Karpas-422 (cell line): ENCODE data around the gene CLMN. TPM values are rescaled to one million over a fixed set of nuclear protein-coding genes. Genes with fewer than 3 reads are reported as not detected.

ENCODE experiments used
- DNase-seq: peaks from one replicate; pipeline ENCODE4 v3.0.0-alpha.2; 2015
- H2AFZ ChIP-seq: fragments of 200-600 bp; sonication (generic); 2 replicates; pipeline ENCODE4 v1.6.1; 2014; ENCODE audit warnings: antibody characterized with exemption, low read length, mixed read lengths
- H3K27ac ChIP-seq: fragments of 200-600 bp; sonication (generic); 2 replicates; pipeline ENCODE4 v1.5.1; 2014; ENCODE audit warnings: mild to moderate bottlenecking, low read length, moderate library complexity
- H3K27me3 ChIP-seq: fragments of 200-600 bp; sonication (generic); 2 replicates; pipeline ENCODE4 v1.6.1; 2014; ENCODE audit warnings: low read length, mixed read lengths
- H3K36me3 ChIP-seq: fragments of 200-600 bp; sonication (generic); 2 replicates; pipeline ENCODE4 v1.6.1; 2014; ENCODE audit warnings: low read length, mixed read lengths; ENCODE audit not compliant: insufficient read depth
- H3K4me1 ChIP-seq: fragments of 200-600 bp; sonication (generic); 2 replicates; pipeline ENCODE4 v1.6.1; 2014; ENCODE audit warnings: mild to moderate bottlenecking, low read length, mixed read lengths
- H3K4me2 ChIP-seq: fragments of 200-600 bp; sonication (generic); 2 replicates; pipeline ENCODE4 v1.6.1; 2014; ENCODE audit warnings: low read length, low read depth, mild to moderate bottlenecking; ENCODE audit not compliant: poor library complexity, severe bottlenecking
- H3K4me3 ChIP-seq: fragments of 200-600 bp; sonication (generic); 2 replicates; pipeline ENCODE4 v1.5.1; 2014; ENCODE audit warnings: mild to moderate bottlenecking, antibody characterized with exemption, low read length, mixed read lengths
- H3K79me2 ChIP-seq: fragments of 200-600 bp; sonication (generic); 2 replicates; pipeline ENCODE4 v1.6.1; 2014; ENCODE audit warnings: mild to moderate bottlenecking, low read length, mixed read lengths
- H3K9ac ChIP-seq: fragments of 200-600 bp; sonication (generic); 2 replicates; pipeline ENCODE4 v1.6.0; 2014; ENCODE audit warnings: low read length
- H3K9me2 ChIP-seq: fragments of 200-600 bp; sonication (generic), shearing (Covaris generic); replicated peaks from 2 replicates; pipeline ENCODE4 v1.6.0; 2014; ENCODE audit warnings: mild to moderate bottlenecking, low read length, moderate library complexity; ENCODE audit not compliant: insufficient read depth
- H3K9me3 ChIP-seq: fragments of 300-700, 200-600 bp; sonication (generic); 2 replicates; pipeline ENCODE4 v1.6.1; 2014; ENCODE audit warnings: low read length, mixed read lengths
- H4K20me1 ChIP-seq: fragments of 200-600 bp; sonication (generic); 2 replicates; pipeline ENCODE4 v1.6.1; 2014; ENCODE audit warnings: mild to moderate bottlenecking, antibody characterized with exemption, low read length, low read depth; ENCODE audit not compliant: insufficient read depth
- total RNA-seq: library from RNA; depleted of rRNA; stranded (reverse); fragments of >200 nt; shearing (Covaris generic); gene quantifications from 2 replicates; pipeline ENCODE4 v1.2.3, GENCODE V29; 2014; ENCODE audit warnings: low replicate concordance

The CLMN gene
- total RNA-seq, 1 experiment from 2014 or later: 56.1 TPM

DNA sequence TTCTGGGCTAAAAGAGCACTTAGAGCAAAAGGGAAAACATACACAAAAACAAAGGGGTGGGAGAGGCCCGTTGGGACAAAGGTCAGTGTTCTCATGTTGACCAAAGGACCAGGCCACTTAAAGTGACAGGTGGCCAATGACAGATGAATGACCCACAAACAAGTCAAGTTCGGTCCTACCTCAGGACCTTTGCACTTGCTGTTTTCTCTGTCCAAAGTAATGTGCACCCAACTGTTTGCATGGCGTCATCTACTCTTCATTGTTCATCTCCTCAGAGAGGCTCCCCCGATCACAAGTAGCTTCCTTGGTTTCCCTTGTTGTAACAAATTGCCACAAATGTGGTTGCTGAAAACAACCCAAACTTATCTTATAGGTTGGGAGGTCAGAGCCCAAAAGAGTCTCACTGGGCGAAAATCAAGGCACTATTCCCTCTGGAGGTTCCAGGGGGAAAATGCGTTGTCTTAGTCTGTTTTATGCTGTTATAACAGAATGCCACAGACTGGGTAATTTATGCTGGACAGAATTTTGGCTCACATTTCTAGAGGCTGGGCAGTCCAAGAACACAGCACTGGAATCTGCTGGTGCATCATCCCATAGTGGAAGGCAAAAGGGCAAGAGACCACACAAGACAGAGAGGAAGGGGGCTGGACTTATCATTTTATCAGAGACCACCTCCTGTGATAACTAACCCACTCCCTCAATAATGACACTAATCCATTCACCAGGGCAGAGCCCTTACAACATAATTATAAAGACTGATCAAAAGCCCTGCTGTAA lies 23.9 kb downstream of the CLMN start:
- no peak for DNase-seq
- no peak overlapping the region for H2AFZ ChIP-seq
- H3K4me3 ChIP-seq: peak overlapping the region; percentile 19; the same call in 1 of the 2 replicates
- H3K4me2 ChIP-seq: peak overlapping the region; percentile 83
- H4K20me1 ChIP-seq: no peaks in the 10 kb centered on the region
- H3K36me3 ChIP-seq: peaks cover 3% of the 10 kb centered on the region; the same call in 1 of the 2 replicates
- H3K9me3 ChIP-seq: no peaks in the 10 kb centered on the region
- peaks cover 55% of the 10 kb centered on the region for H3K79me2 ChIP-seq
- H3K9ac ChIP-seq: peak overlapping the region; percentile 69
- no peaks in the 10 kb centered on the region for H3K9me2 ChIP-seq
- H3K27me3 ChIP-seq: no peaks in the 10 kb centered on the region
- peaks cover 99% of the 10 kb centered on the region for H3K4me1 ChIP-seq
- H3K27ac ChIP-seq: peak overlapping the region; percentile 98

DNA sequence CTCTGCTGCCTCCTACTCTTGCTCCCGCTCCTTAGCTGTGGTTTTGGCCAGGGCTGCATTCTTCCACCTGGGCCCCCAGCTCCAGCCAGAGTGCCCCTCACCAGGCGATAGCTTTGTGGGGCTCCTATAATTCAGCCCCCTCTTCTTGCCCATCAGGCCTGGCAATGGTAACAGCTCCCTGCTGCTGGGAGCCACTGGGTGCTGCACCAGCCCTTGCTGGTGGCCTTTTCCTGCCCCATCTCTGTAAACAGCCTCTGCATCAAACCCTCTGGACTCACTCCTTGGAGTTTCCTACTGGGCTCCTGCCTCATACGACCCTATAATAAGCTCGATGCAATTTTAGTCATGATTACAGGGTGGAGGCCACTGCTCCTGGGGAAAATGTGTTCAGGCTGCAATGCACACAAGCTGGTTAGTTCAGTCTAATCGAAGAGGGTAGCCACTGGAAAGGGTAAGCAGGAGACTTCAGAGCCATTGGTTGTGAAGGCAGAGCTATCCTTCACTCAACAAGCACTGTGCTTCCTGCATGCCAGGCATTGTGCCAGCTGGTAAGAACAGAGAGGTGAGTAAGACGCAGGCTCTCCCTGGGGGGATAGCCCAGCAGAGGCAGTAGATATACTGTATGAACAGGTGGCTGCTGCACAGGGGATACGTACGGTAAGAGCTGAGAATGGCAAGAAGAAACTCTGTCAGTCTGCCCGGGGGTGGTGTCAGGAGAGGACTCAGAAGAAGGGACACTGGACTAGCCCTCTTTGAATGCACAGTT lies 24.7 kb downstream of the CLMN start:
- no peak overlapping the region for H2AFZ ChIP-seq
- DNase-seq: peak; percentile 92
- peak overlapping the region; percentile 83 for H3K4me2 ChIP-seq
- peak overlapping the region; percentile 98 for H3K27ac ChIP-seq
- no peaks in the 10 kb centered on the region for H3K9me2 ChIP-seq
- peak overlapping the region; percentile 19; the same call in 1 of the 2 replicates for H3K4me3 ChIP-seq
- H4K20me1 ChIP-seq: no peaks in the 10 kb centered on the region
- no peaks in the 10 kb centered on the region for H3K27me3 ChIP-seq
- H3K36me3 ChIP-seq: peaks cover 3% of the 10 kb centered on the region; the same call in 1 of the 2 replicates
- peaks cover 99% of the 10 kb centered on the region for H3K4me1 ChIP-seq
- H3K9ac ChIP-seq: peak overlapping the region; percentile 69
- no peaks in the 10 kb centered on the region for H3K9me3 ChIP-seq
- H3K79me2 ChIP-seq: peaks cover 47% of the 10 kb centered on the region

DNA sequence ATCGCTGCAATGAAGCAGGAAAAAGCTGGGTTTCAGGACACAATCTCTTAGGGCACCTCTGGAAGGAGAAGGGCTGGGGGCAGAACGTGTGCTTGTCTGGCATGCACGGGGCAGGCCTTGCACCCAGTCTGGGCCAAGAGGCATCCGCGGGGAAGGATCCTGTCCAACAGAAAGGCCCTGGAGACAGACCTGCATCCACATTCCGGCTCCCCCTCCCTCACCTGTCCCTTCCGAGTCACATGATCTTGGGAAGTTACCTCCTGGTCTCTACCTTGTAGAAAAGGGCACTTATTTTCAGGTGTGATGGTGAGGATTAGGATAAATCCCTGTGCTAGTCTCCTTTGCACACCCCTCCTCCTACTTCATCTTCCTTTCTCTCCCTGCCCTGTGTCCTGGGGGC lies 25.4 kb downstream of the CLMN start:
- Histone ChIP-seq H3K9me2 (no peaks in the 10 kb centered on the region), H3K4me3 (no peak overlapping the region), H2AFZ (no peak overlapping the region), H3K36me3 (peaks cover 3% of the 10 kb centered on the region; the same call in 1 of the 2 replicates), H3K4me1 (peaks cover 99% of the 10 kb centered on the region), H4K20me1 (no peaks in the 10 kb centered on the region), H3K9me3 (no peaks in the 10 kb centered on the region), H3K79me2 (peaks cover 45% of the 10 kb centered on the region), H3K9ac (peak overlapping the region; percentile 54), H3K27ac (peak overlapping the region; percentile 98), H3K27me3 (no peaks in the 10 kb centered on the region), H3K4me2 (no peak overlapping the region)
- DNase-seq: peak; percentile 44

DNA sequence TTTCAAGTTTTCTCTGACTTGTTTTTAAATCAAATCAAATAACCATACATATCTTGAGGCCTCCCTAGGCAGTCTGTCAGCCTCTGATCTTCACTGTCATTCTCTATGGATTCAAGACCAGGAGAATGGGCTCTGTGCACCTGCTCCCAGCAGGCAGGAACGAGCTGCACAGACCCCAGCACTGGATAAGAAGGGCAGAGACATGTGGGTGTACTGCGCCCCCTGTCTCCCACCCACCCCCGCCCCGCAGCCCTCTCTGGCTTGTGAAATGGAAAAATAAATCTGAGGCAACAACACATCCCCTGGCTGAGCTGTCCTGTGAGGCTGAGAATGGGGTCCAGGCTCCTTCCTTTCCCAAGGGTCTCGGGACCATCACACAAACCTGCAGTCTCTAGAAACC lies 26.3 kb downstream of the CLMN start:
- DNase-seq: peak; percentile 59
- H2AFZ ChIP-seq: no peak overlapping the region
- no peaks in the 10 kb centered on the region for H4K20me1 ChIP-seq
- H3K79me2 ChIP-seq: peaks cover 52% of the 10 kb centered on the region
- H3K4me3 ChIP-seq: no peak overlapping the region
- H3K27ac ChIP-seq: peak overlapping the region; percentile 98
- peaks cover 92% of the 10 kb centered on the region for H3K4me1 ChIP-seq
- H3K36me3 ChIP-seq: peaks cover 9% of the 10 kb centered on the region
- 0 out of 2 replicates have a peak, but pooled peaks cover 3% of the 10 kb centered on the region for H3K9me3 ChIP-seq
- peak overlapping the region; percentile 54 for H3K9ac ChIP-seq
- peak overlapping the region; percentile 4 for H3K4me2 ChIP-seq
- no peaks in the 10 kb centered on the region for H3K27me3 ChIP-seq
- no peaks in the 10 kb centered on the region for H3K9me2 ChIP-seq

DNA sequence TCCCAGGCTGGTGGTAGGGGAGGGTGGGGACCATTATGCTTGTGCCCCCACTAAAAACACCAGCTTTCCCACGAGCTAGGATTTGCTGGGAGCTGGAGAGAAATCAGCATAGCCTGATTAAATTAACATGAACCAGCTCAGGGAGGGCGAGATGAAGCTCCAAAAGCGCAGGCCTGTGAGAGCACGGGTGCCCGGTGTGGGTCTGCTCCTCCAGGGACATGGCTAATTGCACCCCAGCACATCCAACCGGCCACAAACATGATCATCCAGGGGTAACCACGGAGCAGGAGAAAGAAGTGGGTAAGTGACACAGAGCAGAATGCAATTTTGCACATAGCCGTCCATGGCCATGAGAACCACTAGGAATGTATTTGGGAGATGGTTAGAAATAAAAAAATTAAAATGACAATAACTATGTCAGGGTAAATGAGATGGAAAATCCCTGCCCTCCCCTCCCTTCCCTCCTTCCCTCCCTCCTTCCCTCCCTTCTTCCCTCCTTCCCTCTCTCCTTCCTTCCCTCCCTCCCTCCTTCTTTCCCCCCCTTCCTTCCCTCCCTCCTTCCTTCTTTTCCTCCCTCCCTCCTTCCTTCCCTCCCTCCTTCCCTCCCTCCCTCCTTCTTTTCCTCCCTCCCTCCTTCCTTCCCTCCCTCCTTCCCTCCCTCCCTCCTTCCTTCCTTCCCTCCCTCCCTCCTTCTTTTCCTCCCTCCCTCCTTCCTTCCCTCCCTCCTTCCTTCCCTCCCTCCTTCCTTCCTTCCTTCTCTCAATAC lies 26.9 kb downstream of the CLMN start:
- H3K9me2 ChIP-seq: no peaks in the 10 kb centered on the region
- 0 out of 2 replicates have a peak, but pooled peaks cover 3% of the 10 kb centered on the region for H3K9me3 ChIP-seq
- H3K4me3 ChIP-seq: peak overlapping the region; percentile 3; the same call in 1 of the 2 replicates
- DNase-seq: peak; percentile 53
- H4K20me1 ChIP-seq: no peaks in the 10 kb centered on the region
- peaks cover 92% of the 10 kb centered on the region for H3K4me1 ChIP-seq
- H3K9ac ChIP-seq: peak overlapping the region; percentile 57
- peaks cover 10% of the 10 kb centered on the region for H3K36me3 ChIP-seq
- H3K27me3 ChIP-seq: no peaks in the 10 kb centered on the region
- peak overlapping the region; percentile 98 for H3K27ac ChIP-seq
- H3K4me2 ChIP-seq: peak overlapping the region; percentile 42
- peaks cover 58% of the 10 kb centered on the region for H3K79me2 ChIP-seq
- H2AFZ ChIP-seq: no peak overlapping the region; the same call in 1 of the 2 replicates

DNA sequence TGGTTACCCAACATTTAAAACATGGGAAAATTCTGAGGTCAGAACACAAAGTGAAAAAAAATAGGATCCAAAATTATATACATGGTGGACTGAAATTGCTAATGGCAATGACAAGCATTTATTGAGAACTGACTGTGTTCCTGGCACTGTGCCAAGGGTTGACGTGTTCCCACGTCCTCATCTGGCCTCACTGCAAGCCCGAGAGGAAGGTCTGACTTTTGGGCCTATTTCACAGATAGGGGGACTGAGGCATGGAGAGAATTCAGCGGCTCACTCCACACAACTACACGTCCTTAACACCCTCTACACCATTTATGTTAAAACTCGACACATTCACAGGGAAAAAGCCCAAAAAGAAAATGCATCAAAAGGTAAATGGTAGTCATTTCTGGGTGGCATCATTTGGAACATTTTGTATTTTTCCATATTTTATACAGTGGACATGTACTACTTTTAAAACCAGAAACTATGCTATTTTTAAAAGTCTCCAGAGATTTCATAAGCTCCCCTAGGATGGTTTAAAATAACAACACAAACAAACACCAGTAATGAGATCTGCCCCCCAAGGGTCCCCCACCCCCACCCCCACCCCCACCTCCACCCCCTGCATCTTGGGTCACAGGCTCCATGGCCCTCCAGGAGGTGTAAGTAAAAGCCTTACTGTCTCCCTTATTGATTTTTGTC lies 27.7 kb downstream of the CLMN start:
- DNase-seq: peak; percentile 93

DNA sequence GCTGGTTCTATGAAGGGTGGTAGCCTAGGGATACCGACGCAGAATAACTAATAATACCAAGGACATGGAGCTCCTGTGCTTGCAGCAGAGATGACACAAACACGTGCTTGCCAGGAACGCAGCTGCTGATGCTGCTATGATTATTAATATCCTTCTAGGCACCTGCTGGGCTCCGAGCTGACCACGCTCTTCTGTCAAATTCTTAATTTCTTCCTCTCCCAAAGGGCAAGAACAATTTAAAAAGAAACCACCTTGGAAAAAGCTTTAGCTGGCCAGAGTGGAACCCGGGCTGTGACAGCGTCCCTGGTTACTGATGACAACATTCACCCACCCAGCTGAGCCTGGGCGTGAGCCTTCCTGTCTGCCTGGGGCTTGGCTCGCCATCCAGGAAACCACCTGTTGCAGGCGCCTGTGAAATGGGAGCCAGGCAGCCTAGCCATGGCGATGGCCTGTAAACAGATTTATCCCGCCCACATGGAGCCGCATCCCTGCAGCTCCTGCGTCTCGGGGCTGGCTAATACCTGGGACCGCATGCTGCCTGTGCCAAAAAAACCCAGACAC lies 28.8 kb downstream of the CLMN start:
- H3K9me2 ChIP-seq: no peaks in the 10 kb centered on the region
- H3K9ac ChIP-seq: peak overlapping the region; percentile 53
- H3K4me2 ChIP-seq: peak overlapping the region; percentile 61
- no peaks in the 10 kb centered on the region for H3K27me3 ChIP-seq
- peaks cover 15% of the 10 kb centered on the region for H3K36me3 ChIP-seq
- H3K4me1 ChIP-seq: peaks cover 92% of the 10 kb centered on the region
- no peaks in the 10 kb centered on the region for H4K20me1 ChIP-seq
- H3K27ac ChIP-seq: peak overlapping the region; percentile 93
- peaks cover 56% of the 10 kb centered on the region for H3K79me2 ChIP-seq
- peak; percentile 84 for DNase-seq
- H2AFZ ChIP-seq: no peak overlapping the region
- 0 out of 2 replicates have a peak, but pooled peaks cover 3% of the 10 kb centered on the region for H3K9me3 ChIP-seq
- peak overlapping the region; percentile 32 for H3K4me3 ChIP-seq

More for the DNA sequence above, 27.7 kb downstream of the CLMN start:
- Histone ChIP-seq H3K9me3 (0 out of 2 replicates have a peak, but pooled peaks cover 3% of the 10 kb centered on the region), H3K9ac (peak overlapping the region; percentile 57), H3K36me3 (peaks cover 10% of the 10 kb centered on the region), H2AFZ (no peak overlapping the region), H3K4me2 (peak overlapping the region; percentile 61), H3K4me1 (peaks cover 92% of the 10 kb centered on the region), H3K27me3 (no peaks in the 10 kb centered on the region), H3K27ac (peak overlapping the region; percentile 98), H4K20me1 (no peaks in the 10 kb centered on the region), H3K9me2 (no peaks in the 10 kb centered on the region), H3K4me3 (peak overlapping the region; percentile 32), H3K79me2 (peaks cover 60% of the 10 kb centered on the region)
